ENCODE results near the gene ZNFX1.

- TF ChIP-seq CTCF (IDR thresholded peaks at IDR 0.05) (no peak), EZH2 (IDR thresholded peaks at IDR 0.05; ENCODE audit: borderline replicate concordance, insufficient read depth, low read depth, low read length, poor library complexity, severe bottlenecking) (no peak)
These were observed 2.0 kb upstream of the ZNFX1 start for GRCh38 chr20:49279677-49280462.

Data from B cell (primary cell).